KMS-11 (cell line): ENCODE data around the gene SLTM.
A peak's percentile ranks its signal among the peaks of the same experiment; 100 is the strongest.
"Not testable (repeated sequence)": the region's sequence is repeated elsewhere in the genome, so short reads cannot be mapped to it uniquely, and the experiment has no call there.

Experiments
- H2AFZ ChIP-seq: fragments of 200-600 bp; sonication (generic); 2 replicates; pipeline ENCODE4 v1.6.1; 2016; ENCODE audit warnings: antibody characterized with exemption, mixed run types, low read depth
- H3K27ac ChIP-seq: fragments of 200-600 bp; sonication (generic); 2 replicates; pipeline ENCODE4 v1.6.1; 2016; ENCODE audit warnings: mild to moderate bottlenecking, mixed run types
- H3K27me3 ChIP-seq: fragments of 200-600 bp; sonication (generic); 2 replicates; pipeline ENCODE4 v1.6.1; 2017; ENCODE audit warnings: mild to moderate bottlenecking, low read depth, mixed run types, moderate library complexity; ENCODE audit not compliant: insufficient read depth
- H3K36me3 ChIP-seq: fragments of 200-600 bp; sonication (generic); 2 replicates; pipeline ENCODE4 v1.6.1; 2017; ENCODE audit warnings: mild to moderate bottlenecking, mixed run types; ENCODE audit not compliant: insufficient read depth
- H3K4me1 ChIP-seq: fragments of 200-600 bp; sonication (generic); 2 replicates; pipeline ENCODE4 v1.6.1; 2016; ENCODE audit warnings: mild to moderate bottlenecking, low read depth, mixed run types; ENCODE audit not compliant: poor library complexity, severe bottlenecking
- H3K4me2 ChIP-seq: fragments of 200-600 bp; sonication (generic); 2 replicates; pipeline ENCODE4 v1.7.0; 2016; ENCODE audit warnings: mild to moderate bottlenecking, mixed run types
- H3K4me3 ChIP-seq: fragments of 200-600 bp; sonication (generic); IDR thresholded peaks from 2 replicates; pipeline ENCODE4 v1.6.1; 2017; ENCODE audit warnings: low read depth, low read length, mixed read lengths; ENCODE audit not compliant: insufficient read depth
- H3K79me2 ChIP-seq: fragments of 200-600 bp; sonication (generic); 2 replicates; pipeline ENCODE4 v1.6.1; 2016; ENCODE audit warnings: low read depth, mixed run types; ENCODE audit not compliant: insufficient read depth
- H3K9ac ChIP-seq: fragments of 200-600 bp; sonication (generic); 2 replicates; pipeline ENCODE4 v1.6.1; 2016; ENCODE audit warnings: mild to moderate bottlenecking, mixed run types
- H4K20me1 ChIP-seq: fragments of 200-600 bp; sonication (generic); 2 replicates; pipeline ENCODE4 v1.6.1; 2016; ENCODE audit warnings: mild to moderate bottlenecking, mixed run types; ENCODE audit not compliant: insufficient read depth
- TF ChIP-seq, protein P1 (sequence below): fragments of 200-600 bp; sonication (generic); conservative IDR thresholded peaks from 2 replicates; pipeline ENCODE4 v1.6.1; 2017; ENCODE audit warnings: low read depth, mild to moderate bottlenecking, antibody characterized with exemption, low read length, moderate library complexity, mixed read lengths

Gene SLTM

DNA sequence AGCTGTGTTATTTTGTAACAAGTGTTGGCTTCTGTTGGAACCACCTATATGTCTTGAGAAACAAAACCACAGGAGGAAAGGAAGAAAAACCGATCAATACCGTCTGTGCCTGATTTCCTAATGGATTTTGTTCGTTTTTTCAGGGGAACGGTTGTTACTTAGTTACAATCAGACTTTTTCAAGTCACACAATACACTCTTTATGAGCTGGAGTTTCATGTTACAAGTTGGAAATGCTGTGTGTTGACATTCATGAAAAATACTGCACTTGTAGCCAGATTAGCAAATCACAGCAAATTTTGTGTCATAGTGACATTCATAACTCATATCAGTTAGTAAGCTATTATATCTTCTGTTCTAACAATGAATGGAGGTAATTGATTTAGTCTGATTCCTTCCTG is 78.9 kb downstream of the SLTM start:
- Histone ChIP-seq H3K36me3 (no peaks in the 10 kb centered on the region), H3K4me2 (no peak overlapping the region), H3K27ac (no peak overlapping the region), H3K79me2 (no peaks in the 10 kb centered on the region), H3K9ac (no peak overlapping the region), H3K27me3 (no peaks in the 10 kb centered on the region), H3K4me3 (no peak overlapping the region), H3K4me1 (no peaks in the 10 kb centered on the region), H2AFZ (no peak overlapping the region), H4K20me1 (no peaks in the 10 kb centered on the region)
- TF ChIP-seq, protein P1, sequence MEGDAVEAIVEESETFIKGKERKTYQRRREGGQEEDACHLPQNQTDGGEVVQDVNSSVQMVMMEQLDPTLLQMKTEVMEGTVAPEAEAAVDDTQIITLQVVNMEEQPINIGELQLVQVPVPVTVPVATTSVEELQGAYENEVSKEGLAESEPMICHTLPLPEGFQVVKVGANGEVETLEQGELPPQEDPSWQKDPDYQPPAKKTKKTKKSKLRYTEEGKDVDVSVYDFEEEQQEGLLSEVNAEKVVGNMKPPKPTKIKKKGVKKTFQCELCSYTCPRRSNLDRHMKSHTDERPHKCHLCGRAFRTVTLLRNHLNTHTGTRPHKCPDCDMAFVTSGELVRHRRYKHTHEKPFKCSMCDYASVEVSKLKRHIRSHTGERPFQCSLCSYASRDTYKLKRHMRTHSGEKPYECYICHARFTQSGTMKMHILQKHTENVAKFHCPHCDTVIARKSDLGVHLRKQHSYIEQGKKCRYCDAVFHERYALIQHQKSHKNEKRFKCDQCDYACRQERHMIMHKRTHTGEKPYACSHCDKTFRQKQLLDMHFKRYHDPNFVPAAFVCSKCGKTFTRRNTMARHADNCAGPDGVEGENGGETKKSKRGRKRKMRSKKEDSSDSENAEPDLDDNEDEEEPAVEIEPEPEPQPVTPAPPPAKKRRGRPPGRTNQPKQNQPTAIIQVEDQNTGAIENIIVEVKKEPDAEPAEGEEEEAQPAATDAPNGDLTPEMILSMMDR: no peak

DNA sequence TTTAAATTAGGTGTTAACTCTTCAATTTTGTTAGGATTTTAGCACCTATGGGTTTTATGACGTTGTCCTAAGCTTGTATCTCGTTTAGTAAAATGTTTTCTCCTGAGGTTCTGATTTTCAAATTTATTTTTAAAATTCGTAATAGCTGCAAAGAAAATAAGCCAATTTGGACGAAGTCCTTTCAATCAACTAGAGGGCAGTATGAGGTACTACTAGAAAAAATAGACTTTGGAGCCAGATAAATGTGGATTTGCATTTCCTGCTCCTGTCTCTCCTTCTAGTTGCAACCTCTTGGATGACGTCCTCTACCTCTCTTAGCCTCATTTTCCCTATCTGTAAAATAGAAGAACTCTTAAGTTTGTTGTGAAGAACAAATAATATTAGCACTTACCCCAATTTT is 81.1 kb downstream of the SLTM start:
- TF ChIP-seq, protein P1: 0 out of 2 replicates have a peak, but pooled peaks have one; percentile 23
- Histone ChIP-seq H3K4me1 (no peaks in the 10 kb centered on the region), H4K20me1 (no peaks in the 10 kb centered on the region)

DNA sequence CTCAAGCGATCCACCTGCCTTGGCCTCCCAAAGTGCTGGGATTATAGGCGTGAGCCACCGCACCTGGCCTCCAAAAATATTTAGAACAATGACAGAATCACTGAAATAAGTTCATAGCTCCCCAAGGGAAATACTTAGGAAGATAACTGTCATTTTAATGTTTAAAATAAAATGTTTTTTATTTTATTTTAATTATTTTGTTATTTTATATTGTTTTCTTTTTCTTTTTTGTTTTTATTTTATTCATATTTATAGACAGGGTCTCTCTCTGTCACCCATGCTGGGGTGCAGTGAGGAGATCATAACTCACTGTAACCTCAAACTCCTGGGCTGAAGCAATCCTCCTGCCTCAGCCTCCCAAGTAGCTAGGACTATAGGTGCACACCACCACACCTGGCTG is 82.3 kb downstream of the SLTM start:
- not testable (repeated sequence) for H3K4me1 ChIP-seq, H4K20me1 ChIP-seq

More for the DNA sequence above, 81.1 kb downstream of the SLTM start:
- Histone ChIP-seq H2AFZ (no peak overlapping the region), H3K4me3 (no peak overlapping the region), H3K4me2 (no peak overlapping the region), H3K27me3 (no peaks in the 10 kb centered on the region), H3K79me2 (no peaks in the 10 kb centered on the region), H3K27ac (no peak overlapping the region), H3K9ac (no peak overlapping the region), H3K36me3 (no peaks in the 10 kb centered on the region)

DNA sequence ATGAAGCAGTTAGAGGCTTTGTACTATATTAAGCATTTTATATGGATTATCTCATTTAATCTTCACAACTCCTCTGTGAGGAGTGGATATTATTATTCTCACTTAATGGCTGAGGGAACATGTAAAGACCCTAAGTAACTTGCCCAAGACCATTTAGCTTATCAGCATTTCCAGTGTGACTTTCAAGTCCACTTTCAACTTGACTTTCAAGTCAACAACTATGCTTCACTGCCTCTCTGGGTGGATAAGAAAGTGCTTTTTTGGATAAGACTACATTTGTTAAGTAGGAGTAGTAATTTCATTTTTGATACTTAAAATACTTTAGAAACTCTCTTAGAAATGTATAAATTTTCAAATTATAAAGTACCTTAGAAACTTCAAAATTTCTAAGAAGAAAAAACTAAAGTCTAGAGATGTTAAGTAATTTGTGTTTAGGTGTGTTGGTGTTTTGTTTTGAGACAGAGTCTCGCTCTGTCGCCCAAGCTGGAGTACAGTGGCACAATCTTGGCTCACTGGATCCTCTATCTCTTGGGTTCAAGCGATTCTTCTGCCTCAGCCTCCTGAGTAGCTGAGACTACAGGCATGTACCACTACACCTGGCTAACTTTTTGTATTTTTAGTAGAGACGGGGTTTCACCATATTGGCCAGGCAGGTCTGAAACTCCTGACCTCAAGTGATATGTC is 90.6 kb downstream of the SLTM start:
- Histone ChIP-seq H3K79me2 (no peaks in the 10 kb centered on the region), H3K4me1 (no peaks in the 10 kb centered on the region), H3K4me3 (no peak overlapping the region), H3K36me3 (no peaks in the 10 kb centered on the region), H2AFZ (no peak overlapping the region), H3K9ac (no peak overlapping the region), H3K27me3 (no peaks in the 10 kb centered on the region), H3K27ac (no peak overlapping the region), H4K20me1 (no peaks in the 10 kb centered on the region), H3K4me2 (no peak overlapping the region)
- TF ChIP-seq, protein P1: no peak

More for the DNA sequence above, 82.3 kb downstream of the SLTM start:
- not testable (repeated sequence) for H3K4me2 ChIP-seq, H3K27me3 ChIP-seq, H3K36me3 ChIP-seq, H3K9ac ChIP-seq, H3K27ac ChIP-seq, H3K79me2 ChIP-seq, H2AFZ ChIP-seq, H3K4me3 ChIP-seq

DNA sequence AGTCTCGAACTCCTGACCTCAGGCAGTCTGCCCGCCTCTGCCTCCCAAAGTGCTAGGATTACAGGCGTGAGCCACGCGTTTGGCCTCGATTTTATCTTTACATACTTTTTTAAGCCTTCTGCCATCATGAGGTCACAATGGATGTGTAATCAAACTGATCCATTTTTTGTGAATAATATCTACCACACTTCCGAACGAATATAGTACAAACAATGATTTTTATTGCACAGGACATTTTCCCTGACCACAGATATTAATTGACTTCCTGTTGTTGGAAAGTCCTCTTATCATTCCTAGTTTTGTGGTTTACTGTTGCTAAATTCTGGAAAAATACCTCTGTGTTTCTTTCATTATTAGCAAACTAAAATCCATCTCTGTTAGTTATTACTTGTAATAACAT is 93.4 kb downstream of the SLTM start:
- TF ChIP-seq, protein P1: no peak; the same call in 1 of the 2 replicates
- no peaks in the 10 kb centered on the region for H4K20me1 ChIP-seq
- no peaks in the 10 kb centered on the region for H3K4me1 ChIP-seq
- no peak overlapping the region for H3K27ac ChIP-seq
- no peak overlapping the region for H3K9ac ChIP-seq
- no peaks in the 10 kb centered on the region for H3K79me2 ChIP-seq
- H3K4me2 ChIP-seq: no peak overlapping the region
- no peak overlapping the region for H2AFZ ChIP-seq
- no peaks in the 10 kb centered on the region for H3K36me3 ChIP-seq
- no peaks in the 10 kb centered on the region for H3K27me3 ChIP-seq
- H3K4me3 ChIP-seq: no peak overlapping the region
